DOHH2 (cell line): Measurements from ENCODE around the gene CEP95.

Experiments
- CTCF ChIP-seq: fragments of 200-600 bp; sonication (generic); IDR thresholded peaks from one replicate; pipeline ENCODE4 v1.5.1; 2014; ENCODE audit warnings: antibody characterized with exemption, mild to moderate bottlenecking, low read depth, low read length; ENCODE audit not compliant: poor library complexity, severe bottlenecking
- EZH2phosphoT487 ChIP-seq: fragments of 200-600 bp; sonication (generic); IDR thresholded peaks from 2 replicates; pipeline ENCODE4 v1.6.1; 2017; ENCODE audit warnings: borderline replicate concordance, mild to moderate bottlenecking, antibody characterized with exemption, low read length, moderate library complexity, mixed read lengths

- TF ChIP-seq CTCF (no peak), EZH2phosphoT487 (no peak)
Measured at GRCh38 chr17:64580384-64581315, 73.9 kb downstream of the CEP95 start.
